Stimulated activated CD4-positive, alpha-beta T cell treated with anti-CD3 and anti-CD28 coated beads, Interleukin-15, amount 100 ng/mL, for 1 hour (primary cell): ENCODE data around the gene AEBP2.

Experiments used
- DNase-seq, 2 donors: peaks; one replicate each; pipeline ENCODE4 v3.0.0-alpha.2; 2020; ENCODE audit warnings: low read depth in 1 of 2, low spot score in 1 of 2

The AEBP2 gene

DNA sequence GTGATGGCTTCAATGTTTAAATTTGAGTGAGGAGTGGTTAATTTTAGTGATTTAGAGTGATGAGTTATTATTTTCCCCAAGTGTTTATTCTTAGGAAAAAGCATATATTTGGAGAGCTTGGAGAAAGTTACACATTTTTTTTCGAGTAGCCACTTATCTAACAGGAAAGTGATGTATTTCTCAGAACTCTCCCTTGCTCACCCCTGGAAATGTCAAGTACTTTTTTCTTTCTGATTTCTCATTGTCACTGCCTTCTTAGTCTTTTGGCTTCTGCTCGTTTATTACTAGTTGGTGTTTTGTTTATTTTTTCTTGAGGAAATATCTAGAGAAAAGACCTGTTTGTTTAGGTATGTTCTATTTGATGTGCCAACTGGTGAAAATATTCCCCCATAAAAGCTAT is 58.8 kb downstream of the AEBP2 start:
- DNase-seq, result no peak

DNA sequence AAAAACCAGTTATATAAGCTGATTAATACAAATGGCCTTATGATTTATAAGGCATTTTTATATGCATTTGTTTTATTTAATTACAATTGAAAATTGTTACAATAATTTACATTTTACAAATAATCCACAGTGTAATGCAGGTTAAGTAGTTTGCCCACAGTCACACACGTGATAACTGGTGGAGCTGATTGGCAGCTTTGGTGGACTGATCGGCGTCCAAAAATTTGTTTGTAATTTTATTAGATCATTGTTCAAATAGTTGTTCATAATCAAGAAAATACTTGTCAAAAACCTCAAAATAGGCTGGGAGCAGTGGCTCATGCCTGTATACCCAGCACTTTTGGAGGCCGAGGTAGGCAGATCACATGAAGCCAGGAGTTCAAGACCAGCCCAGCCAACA is 59.7 kb downstream of the AEBP2 start:
- no peak for DNase-seq

DNA sequence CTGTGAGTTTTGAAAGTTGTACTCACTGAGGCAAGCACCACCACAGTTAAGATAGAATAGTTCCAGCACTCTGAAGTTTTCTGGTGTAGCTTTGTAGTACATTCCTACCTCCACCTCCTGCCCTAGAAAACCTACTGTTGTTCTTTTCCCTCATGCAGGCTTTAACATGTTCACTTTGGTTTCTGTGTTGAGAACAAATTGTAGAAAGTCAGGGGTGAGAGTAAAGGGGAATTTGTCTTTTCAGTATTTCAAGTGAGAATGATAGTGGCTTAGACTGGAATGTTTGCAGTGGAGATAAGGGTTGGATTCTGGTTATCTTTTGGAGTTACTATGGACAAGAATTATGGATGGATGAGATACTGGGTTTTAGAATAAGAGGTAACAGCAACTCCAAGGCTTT is 67.2 kb downstream of the AEBP2 start:
- no peak for DNase-seq

DNA sequence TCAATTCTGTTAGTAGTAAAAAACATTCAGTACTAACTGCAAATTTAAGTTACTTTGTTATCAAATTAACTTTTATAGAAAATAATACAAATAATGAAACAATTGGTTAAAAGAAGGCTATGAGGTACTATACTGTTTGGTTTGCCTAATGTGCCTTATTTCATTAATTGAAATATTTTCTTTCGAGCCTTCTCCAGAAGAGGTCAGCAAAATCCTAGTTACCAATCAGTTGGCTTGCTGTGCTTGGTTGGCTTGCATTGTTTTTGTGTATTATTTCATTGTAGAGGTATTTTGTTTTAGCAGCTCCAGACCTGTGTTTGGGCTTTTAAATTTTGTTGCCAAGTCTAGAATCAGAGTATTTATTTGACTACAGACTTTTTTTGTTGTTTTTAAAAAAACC is 68.5 kb downstream of the AEBP2 start:
- no peak for DNase-seq

DNA sequence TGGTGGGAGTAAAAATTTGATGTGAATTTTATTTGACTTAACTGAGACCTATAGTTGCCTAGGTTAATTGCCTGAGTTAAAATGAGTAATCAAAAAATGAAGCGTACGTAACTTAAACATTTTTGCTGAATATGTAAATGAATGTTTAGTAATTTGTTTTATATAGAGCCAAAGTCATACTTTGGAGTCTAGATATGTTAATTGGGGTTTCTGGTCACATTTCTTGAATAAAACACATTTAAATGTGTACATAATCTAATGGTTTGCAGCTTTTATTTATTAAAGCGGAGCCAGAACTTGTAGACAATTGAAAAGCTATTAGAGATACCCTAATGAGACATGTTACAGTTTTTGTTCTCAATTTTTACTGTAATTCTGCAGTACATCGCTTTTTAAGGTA is 71.2 kb downstream of the AEBP2 start:
- DNase-seq, result no peak

DNA sequence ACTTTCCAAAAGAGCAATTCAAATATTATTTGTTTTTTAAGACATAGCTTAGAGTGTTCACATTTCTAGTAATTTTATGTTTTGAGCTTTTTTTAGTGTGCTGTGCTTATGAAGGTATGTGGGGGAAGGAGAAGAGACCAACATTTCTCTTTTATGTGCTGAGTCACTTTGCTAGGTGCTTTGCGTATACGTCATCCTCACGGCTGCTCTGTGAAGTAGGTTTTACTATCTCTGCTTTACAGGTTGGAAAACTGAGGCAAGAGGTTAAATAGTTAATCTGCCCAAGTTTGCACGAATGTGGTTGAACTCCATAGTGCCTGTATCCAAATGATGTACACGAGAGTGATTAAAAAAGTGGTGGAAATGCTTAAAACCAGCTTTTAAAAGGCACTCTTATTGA is 75.9 kb downstream of the AEBP2 start:
- DNase-seq, result no peak

DNA sequence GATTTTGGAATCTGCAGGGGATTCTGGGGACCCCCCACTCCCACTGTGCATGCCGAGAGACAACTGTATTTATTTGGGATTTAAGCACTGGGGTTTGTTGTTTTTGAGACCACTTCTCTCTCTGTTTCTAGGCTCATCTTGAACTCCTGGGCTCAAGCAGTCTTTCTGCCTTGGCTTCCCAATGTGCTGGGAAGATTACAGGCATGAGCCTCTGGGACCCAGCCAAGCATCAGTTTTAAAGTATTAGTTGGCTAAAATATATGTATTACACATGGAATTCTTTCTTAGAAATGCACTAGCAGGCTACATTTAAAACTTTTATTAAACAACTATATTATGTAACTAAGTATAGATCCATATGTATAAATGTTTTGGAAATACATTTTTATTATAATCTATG is 78.3 kb downstream of the AEBP2 start:
- no peak for DNase-seq

DNA sequence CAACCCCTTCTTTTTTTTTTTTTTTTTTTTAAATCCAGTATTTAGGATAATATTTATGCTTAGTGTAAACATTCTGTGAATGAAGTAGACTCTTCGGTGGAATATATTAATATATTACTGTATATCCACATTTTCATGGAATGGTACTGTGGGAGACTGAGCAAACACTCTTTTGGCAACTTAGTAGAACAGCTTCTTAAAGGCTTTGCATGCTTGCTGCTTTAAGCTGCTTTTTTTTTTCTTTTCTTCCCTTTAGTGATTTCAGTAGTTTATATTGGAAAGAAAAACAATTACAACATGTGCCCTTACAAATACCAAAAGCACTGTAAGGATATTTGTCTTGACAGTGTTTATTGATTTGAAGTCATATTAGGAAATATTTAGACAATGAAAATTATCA is 78.9 kb downstream of the AEBP2 start:
- DNase-seq, result no peak

DNA sequence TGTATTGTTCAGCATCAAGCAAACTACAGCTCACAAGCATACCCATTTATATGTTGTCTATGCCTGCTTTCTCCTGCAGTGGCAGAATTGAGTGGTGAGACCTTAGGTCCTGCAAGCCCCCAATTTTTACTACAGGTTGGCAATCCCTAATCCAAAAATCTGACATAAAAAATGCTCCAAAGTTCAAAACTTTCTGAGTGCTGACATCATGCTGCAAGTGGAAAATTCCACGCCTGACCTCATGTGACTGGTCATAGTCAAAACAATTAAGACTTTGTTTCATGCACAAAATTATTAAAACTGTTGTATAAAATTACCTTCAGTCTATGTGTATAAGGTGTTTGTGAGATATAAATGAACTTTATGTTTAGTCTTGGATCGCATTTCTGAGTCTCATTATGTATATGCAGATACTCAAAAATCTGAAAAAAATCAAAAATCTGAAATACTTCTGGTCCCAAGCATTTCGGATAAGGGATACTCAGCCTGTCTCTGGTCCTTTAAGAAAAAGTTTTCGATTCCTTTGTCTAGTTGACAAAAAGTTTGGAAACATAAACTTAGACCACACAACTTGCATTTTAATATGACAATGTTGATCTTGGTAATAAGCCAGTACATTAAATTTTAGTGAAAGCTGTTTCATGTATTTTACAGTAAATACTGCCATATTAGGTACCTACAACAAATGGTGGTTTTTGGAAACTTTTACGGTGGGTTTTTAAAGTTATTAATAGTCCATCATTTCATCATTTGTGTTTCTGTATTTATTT is 81.5 kb downstream of the AEBP2 start:
- DNase-seq, result no peak

DNA sequence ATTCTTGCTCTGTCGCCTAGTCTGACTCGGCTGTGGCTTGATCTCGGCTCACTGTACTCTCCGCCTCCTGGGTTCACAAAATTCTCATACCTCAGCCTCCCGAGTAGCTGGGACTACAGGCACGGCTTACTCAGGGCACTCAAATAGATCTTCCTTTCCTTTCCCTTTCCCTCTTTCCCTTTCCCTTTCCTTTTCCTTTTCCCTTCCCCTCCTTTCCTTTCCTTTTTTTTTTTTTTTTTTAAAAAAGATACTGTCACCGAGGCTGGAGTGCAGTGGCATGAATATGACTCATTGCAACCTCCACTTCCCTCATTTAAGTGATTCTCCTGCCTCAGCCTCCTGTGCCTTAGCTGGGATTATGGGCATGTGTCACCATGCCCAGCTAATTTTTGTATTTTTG is 86.0 kb downstream of the AEBP2 start:
- DNase-seq, result no peak

DNA sequence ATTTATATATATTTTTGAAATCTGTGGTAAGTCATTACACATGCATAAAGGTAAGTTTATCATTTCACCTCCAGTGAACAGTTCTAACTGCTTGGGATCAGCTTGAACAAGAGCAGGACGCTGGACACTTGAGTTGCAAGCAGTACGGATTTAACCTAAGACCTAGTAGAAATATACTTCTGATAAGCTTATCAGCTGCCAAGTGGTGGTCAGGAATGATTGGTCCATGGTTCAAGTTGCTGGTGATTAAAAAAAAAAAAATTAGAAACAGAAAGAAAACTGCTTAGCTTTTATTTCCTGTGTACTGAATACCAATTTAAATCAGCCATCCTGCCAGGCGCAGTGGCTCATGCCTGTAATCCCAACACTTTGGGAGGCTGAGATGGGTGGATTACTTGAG is 88.6 kb downstream of the AEBP2 start:
- DNase-seq, result no peak

DNA sequence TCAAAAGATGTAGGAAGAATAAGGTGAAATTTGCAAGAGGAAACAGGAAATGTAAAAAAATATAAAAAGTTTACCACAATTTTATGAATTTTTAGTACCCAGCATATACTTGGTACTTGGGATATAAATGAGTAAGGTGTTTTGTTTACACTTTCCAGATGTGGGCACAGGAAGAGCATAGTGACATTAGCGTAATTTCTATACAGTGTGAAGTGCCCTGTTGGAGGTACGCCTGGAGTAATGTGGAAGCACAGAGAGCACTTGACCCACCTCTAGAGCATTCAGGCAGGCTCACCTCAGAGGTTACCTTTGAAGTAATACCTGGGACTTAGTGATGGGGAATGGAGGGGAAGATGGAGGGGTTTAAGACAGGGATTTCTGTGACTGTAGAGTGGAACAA is 89.5 kb downstream of the AEBP2 start:
- DNase-seq, result no peak

DNA sequence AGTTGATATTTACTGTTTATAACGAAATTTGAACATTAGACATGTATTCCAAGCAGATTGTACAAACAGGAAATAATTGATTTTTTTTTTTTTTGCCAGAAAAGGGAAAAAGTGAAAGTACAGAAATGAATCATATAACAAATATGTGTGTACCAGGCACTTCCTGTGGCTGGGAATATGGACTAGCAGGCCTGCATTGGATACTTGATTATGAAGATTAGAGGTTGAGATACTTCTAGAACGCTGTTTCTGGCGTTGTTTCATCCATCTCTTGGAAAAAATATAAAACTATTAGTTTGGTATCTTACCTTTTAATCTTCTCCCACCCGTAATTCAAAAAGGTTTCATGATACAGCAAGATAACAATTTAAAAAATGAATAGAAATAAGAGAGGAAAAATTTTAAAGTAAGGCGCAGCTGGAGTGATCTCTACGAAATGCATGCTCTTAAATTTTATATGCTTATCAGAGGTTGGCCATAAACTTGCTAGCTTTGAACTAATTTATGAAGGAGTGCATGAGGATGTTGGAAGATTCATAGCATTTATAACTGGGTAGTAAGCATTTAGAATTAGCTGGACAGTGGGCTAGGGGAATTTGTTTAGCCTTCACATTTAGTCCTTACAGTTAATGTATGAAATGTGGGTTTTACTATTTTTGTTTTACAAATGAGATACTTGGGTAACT is 90.8 kb downstream of the AEBP2 start:
- no peak for DNase-seq

DNA sequence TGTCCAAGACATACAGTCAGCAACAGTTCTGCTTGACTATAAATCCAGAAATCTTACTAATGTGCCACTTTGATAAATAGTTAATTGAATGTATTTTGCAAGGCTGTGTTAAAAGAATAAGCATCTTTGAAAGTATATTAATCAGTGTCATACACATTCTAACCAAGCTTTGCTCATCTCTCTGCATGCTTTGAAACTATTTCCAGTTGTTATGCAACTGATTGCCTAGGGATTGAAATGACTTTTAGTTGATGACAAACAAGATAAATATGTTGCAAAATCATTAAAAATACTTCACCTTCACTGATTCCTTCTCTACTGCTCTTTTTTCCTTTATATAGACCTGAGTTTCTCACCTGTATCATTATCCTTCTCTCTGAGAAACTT is 91.3 kb downstream of the AEBP2 start:
- DNase-seq, result no peak

DNA sequence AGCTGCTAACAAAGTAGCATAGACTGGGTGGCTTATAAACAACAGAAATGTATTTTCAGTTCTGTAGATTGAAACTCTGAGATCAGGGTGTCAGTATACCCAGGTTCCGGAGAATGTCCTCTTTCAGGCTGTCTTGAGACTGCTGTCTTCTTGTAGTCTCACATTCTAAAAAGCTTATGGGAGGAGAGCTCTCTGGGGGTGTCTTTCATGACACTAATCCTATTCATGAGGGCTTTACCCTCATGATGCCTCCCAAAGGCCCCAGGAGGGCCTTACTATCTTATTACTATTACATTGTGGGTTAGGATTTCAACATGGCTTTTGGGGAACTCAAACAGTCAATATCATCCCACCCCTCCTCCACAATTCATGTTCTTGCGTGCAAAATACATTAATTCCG is 94.3 kb downstream of the AEBP2 start:
- no peak for DNase-seq

DNA sequence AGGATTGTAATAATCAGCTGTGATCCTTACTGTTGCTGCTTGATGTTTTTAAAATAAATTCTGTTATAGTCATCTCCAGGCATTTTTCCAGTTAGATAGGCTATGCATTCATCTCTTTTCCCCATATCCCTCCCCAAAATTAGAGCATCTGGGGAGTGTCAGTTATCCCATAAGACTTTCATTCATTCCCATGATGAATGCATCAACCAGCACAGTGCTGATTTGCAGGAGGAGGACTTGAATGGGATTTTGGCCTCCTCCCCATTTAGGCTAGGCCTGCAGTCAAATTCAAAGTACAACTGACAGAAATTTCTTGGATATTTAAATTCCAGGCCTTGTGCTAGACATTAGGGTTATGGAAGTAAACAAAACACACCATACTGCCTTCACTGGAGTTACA is 99.8 kb downstream of the AEBP2 start:
- no peak for DNase-seq

DNA sequence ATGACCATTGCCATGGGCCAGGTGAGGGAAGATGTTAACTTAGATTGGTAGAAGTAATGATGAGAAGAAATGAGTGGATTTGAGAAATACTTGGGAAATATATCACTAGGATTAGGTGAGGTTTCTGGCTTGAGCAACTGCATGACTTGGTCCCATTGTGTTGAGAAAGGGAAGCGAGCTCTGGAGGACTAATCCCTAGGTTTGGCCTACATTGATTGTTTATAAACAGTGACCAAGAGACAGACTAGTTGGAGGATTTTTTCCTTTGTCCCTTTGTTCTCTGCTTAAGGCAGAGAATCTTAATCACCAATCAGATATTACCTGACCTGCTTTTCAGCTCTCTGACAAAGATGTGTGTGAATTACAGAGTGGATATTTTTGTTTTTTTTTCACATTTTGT is 100.5 kb downstream of the AEBP2 start:
- no peak for DNase-seq

DNA sequence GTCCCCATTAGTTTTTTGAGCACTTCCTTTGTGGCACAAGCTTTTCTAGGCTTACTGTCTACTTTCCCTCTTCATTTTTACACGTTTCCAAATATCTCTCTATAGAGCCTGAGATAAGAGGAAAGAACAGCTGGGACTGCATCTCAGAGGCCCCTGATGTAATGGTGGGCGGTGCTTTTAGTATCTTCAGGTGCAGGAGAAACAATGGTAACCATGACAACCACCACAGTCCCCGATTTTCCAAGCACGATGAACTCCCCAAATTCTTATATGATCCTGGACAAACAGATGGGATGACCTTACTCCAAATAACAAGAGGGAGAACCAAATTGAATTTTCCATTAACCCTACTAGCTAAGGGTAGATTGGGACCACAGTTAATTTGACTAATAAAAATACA is 103.3 kb downstream of the AEBP2 start:
- DNase-seq, result no peak

DNA sequence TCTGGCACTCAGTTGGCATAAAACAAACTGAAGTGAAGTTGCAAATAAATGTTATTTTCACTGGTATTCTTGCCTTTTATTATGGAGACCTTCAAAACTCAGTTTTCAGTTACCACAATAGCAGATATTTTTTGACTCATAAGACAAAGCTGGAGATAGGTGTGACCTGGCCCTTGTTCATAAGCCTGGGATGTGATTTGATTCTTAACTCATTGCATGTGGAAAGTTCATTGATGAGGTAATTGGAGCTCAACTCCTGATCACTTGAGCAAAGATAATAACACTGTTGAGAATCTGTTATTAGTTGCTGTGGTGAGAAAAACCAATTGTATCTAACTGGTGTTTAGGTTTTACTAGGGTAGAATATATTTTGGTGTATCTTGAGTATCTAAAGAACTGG is 105.1 kb downstream of the AEBP2 start:
- DNase-seq, result no peak

DNA sequence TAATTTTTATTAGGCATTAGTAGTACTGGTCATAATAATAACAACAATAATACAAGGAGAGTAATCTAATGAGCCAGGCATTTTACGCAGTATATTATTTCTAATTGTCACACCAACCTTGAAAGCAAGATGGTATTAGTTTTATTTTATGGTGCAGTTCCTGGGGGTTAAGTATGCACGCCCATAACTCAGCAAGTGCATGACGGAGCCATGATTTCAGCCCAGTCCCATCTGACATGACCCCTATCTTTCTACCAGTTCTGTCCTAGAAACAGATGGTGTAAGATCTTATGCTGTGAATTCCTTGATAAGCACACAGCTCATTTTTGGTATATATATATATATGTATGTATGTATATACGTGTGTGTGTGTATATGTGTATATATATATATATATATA is 106.0 kb downstream of the AEBP2 start:
- DNase-seq, result no peak

DNA sequence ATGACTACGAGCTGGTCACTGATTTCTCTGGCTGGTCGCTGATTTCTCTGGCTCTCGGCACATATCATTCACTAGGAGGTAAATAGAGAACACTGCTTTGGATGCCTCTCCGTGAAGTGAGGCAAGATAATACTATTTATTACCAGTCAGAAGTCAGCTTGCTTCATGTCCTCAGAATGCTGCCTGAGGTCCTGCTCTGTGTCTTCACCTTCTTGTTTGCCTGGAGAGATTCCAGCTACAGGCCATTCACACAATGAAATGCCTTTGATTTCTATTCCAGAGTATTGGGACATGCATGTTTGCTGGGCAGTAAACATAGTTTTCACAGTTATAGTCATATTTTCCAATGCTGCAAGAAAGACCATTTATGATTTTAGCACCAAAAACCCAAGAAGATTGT is 106.7 kb downstream of the AEBP2 start:
- DNase-seq, result no peak

DNA sequence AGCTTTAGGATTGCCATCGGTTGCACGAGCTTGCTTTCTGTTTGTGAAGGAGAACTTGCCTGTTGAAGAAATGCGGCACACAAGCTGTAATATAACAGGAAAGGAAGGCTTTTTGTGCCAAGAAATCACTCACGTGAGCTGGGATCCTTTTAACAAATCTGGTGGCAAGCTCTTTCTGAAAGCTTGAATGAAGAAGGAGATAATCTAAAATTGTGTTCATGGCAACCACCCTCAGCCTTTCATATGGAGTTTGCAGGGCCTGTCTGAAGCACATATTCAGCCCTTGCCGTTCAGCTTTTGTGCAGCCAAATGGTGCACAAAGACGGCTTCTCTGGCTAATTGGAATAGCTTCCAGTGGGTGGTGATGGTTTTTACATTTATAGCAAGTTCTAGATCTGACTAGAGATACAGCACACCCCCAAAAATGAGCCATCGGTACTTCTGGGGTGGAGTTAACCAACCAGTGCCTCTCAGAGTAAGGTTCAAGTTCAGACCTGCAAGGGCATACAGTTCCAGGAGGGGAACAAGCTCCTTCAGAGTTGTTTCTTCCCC is 107.4 kb downstream of the AEBP2 start:
- no peak for DNase-seq

DNA sequence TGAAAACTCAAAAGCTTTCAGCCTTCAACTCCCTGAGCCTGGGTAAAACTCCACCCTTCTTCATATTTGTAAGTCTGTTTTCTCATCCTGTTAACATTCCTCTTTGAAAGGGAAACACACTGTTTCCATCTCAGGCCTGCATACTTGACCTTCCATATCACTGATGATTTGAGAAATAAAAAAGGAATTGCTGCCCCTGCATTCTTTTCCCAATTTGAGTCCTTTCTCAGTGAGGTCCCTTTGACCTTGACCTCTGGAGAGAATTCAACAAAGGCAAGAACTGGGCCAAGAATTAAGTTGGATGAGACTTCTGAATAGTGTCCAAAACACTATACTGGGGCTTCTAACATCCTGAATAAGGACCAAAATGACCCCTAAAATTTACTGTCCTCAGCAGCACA is 108.0 kb downstream of the AEBP2 start:
- no peak for DNase-seq
